Stimulated activated naive CD8-positive, alpha-beta T cell treated with anti-CD3 and anti-CD28 coated beads, Interleukin-15, Interleukin-2, amounts not matched to agents 100 ng/mL and 50 ng/mL, for 24 hours (primary cell): Measurements from ENCODE around the gene PTPRT.

Experiments used
- H3K27ac Mint-ChIP-seq: one replicate; pipeline ENCODE4 v1.8.0; 2021; ENCODE audit warnings: mild to moderate bottlenecking, mixed read lengths
- H3K27me3 Mint-ChIP-seq: one replicate; pipeline ENCODE4 v1.8.0; 2021; ENCODE audit warnings: mixed read lengths
- H3K36me3 Mint-ChIP-seq: one replicate; pipeline ENCODE4 v1.8.0; 2021; ENCODE audit warnings: low read depth, mixed read lengths
- H3K4me1 Mint-ChIP-seq: one replicate; pipeline ENCODE4 v1.8.0; 2021; ENCODE audit warnings: low read depth, mixed read lengths
- H3K4me3 Mint-ChIP-seq: one replicate; pipeline ENCODE4 v1.8.0; 2021; ENCODE audit warnings: mild to moderate bottlenecking, mixed read lengths
- H3K9me3 Mint-ChIP-seq: one replicate; pipeline ENCODE4 v1.8.0; 2021; ENCODE audit warnings: mixed read lengths

Gene PTPRT

GRCh38 chr20:42735539-42735938, 454.2 kb downstream of the PTPRT start:
- H3K27me3 Mint-ChIP-seq, result no peaks in the 10 kb centered on the region
- no peaks in the 10 kb centered on the region for H3K4me1 Mint-ChIP-seq
- no peaks in the 10 kb centered on the region for H3K36me3 Mint-ChIP-seq
- H3K4me3 Mint-ChIP-seq, result no peak overlapping the region
- H3K9me3 Mint-ChIP-seq, result peaks cover 12% of the 10 kb centered on the region
- H3K27ac Mint-ChIP-seq, result no peak overlapping the region

GRCh38 chr20:42734660-42735368, 454.9 kb downstream of the PTPRT start:
- Mint-ChIP-seq H3K27ac (no peak overlapping the region), H3K36me3 (no peaks in the 10 kb centered on the region), H3K27me3 (no peaks in the 10 kb centered on the region), H3K4me1 (no peaks in the 10 kb centered on the region), H3K4me3 (no peak overlapping the region), H3K9me3 (peaks cover 12% of the 10 kb centered on the region)

GRCh38 chr20:42721923-42722322, 467.8 kb downstream of the PTPRT start:
- Mint-ChIP-seq H3K4me1 (no peaks in the 10 kb centered on the region), H3K36me3 (no peaks in the 10 kb centered on the region)

GRCh38 chr20:42714298-42715141, 475.2 kb downstream of the PTPRT start:
- H3K4me1 Mint-ChIP-seq, result no peaks in the 10 kb centered on the region
- H3K27ac Mint-ChIP-seq, result no peak overlapping the region
- H3K36me3 Mint-ChIP-seq, result peaks cover 3% of the 10 kb centered on the region
- peaks cover 14% of the 10 kb centered on the region for H3K9me3 Mint-ChIP-seq
- H3K4me3 Mint-ChIP-seq, result no peak overlapping the region
- H3K27me3 Mint-ChIP-seq, result no peaks in the 10 kb centered on the region

More at GRCh38 chr20:42721923-42722322, 467.8 kb downstream of the PTPRT start:
- Mint-ChIP-seq H3K27me3 (no peaks in the 10 kb centered on the region), H3K4me3 (no peak overlapping the region), H3K27ac (no peak overlapping the region), H3K9me3 (peaks cover 6% of the 10 kb centered on the region)

- no peaks in the 10 kb centered on the region for H3K4me1 Mint-ChIP-seq
- H3K27me3 Mint-ChIP-seq, result no peaks in the 10 kb centered on the region
- no peak overlapping the region for H3K27ac Mint-ChIP-seq
- H3K36me3 Mint-ChIP-seq, result peaks cover 5% of the 10 kb centered on the region
- H3K4me3 Mint-ChIP-seq, result no peak overlapping the region
- peaks cover 13% of the 10 kb centered on the region for H3K9me3 Mint-ChIP-seq
Measured at GRCh38 chr20:42708266-42708665, 481.4 kb downstream of the PTPRT start.

- Mint-ChIP-seq H3K4me1 (no peaks in the 10 kb centered on the region), H3K9me3 (peaks cover 16% of the 10 kb centered on the region), H3K36me3 (peaks cover 5% of the 10 kb centered on the region), H3K27ac (no peak overlapping the region), H3K4me3 (no peak overlapping the region), H3K27me3 (no peaks in the 10 kb centered on the region)
Measured at GRCh38 chr20:42706759-42707158, 482.9 kb downstream of the PTPRT start.

GRCh38 chr20:42705550-42705949, 484.2 kb downstream of the PTPRT start:
- no peaks in the 10 kb centered on the region for H3K27me3 Mint-ChIP-seq
- no peaks in the 10 kb centered on the region for H3K4me1 Mint-ChIP-seq
- H3K27ac Mint-ChIP-seq, result no peak overlapping the region
- H3K4me3 Mint-ChIP-seq, result no peak overlapping the region
- H3K36me3 Mint-ChIP-seq, result peaks cover 5% of the 10 kb centered on the region
- peaks cover 16% of the 10 kb centered on the region for H3K9me3 Mint-ChIP-seq

GRCh38 chr20:42703744-42704143, 486.0 kb downstream of the PTPRT start:
- Mint-ChIP-seq H3K9me3 (peaks cover 8% of the 10 kb centered on the region), H3K4me1 (no peaks in the 10 kb centered on the region), H3K27me3 (no peaks in the 10 kb centered on the region), H3K4me3 (no peak overlapping the region), H3K36me3 (no peaks in the 10 kb centered on the region), H3K27ac (no peak overlapping the region)

GRCh38 chr20:42701948-42702347, 487.8 kb downstream of the PTPRT start:
- Mint-ChIP-seq H3K4me3 (no peak overlapping the region), H3K27ac (no peak overlapping the region), H3K27me3 (no peaks in the 10 kb centered on the region), H3K9me3 (peaks cover 14% of the 10 kb centered on the region), H3K4me1 (no peaks in the 10 kb centered on the region), H3K36me3 (no peaks in the 10 kb centered on the region)

GRCh38 chr20:42700372-42700771, 489.3 kb downstream of the PTPRT start:
- no peak overlapping the region for H3K4me3 Mint-ChIP-seq
- no peaks in the 10 kb centered on the region for H3K4me1 Mint-ChIP-seq
- H3K27ac Mint-ChIP-seq, result no peak overlapping the region
- no peaks in the 10 kb centered on the region for H3K27me3 Mint-ChIP-seq
- peaks cover 14% of the 10 kb centered on the region for H3K9me3 Mint-ChIP-seq
- H3K36me3 Mint-ChIP-seq, result no peaks in the 10 kb centered on the region

- H3K27me3 Mint-ChIP-seq, result no peaks in the 10 kb centered on the region
- no peaks in the 10 kb centered on the region for H3K36me3 Mint-ChIP-seq
- peaks cover 14% of the 10 kb centered on the region for H3K9me3 Mint-ChIP-seq
- H3K4me3 Mint-ChIP-seq, result no peak overlapping the region
- H3K4me1 Mint-ChIP-seq, result no peaks in the 10 kb centered on the region
- no peak overlapping the region for H3K27ac Mint-ChIP-seq
Measured at GRCh38 chr20:42697962-42698361, 491.7 kb downstream of the PTPRT start.

- no peak overlapping the region for H3K27ac Mint-ChIP-seq
- H3K4me1 Mint-ChIP-seq, result no peaks in the 10 kb centered on the region
- no peaks in the 10 kb centered on the region for H3K36me3 Mint-ChIP-seq
- no peak overlapping the region for H3K4me3 Mint-ChIP-seq
- H3K27me3 Mint-ChIP-seq, result no peaks in the 10 kb centered on the region
- H3K9me3 Mint-ChIP-seq, result peaks cover 7% of the 10 kb centered on the region
Measured at GRCh38 chr20:42690842-42691437, 498.8 kb downstream of the PTPRT start.

- Mint-ChIP-seq H3K4me3 (no peak overlapping the region), H3K27ac (no peak overlapping the region), H3K9me3 (peaks cover 7% of the 10 kb centered on the region), H3K36me3 (no peaks in the 10 kb centered on the region), H3K27me3 (no peaks in the 10 kb centered on the region), H3K4me1 (no peaks in the 10 kb centered on the region)
Measured at GRCh38 chr20:42688576-42688975, 501.1 kb downstream of the PTPRT start.

GRCh38 chr20:42686057-42686456, 503.6 kb downstream of the PTPRT start:
- peaks cover 7% of the 10 kb centered on the region for H3K9me3 Mint-ChIP-seq
- H3K4me3 Mint-ChIP-seq, result no peak overlapping the region
- H3K27me3 Mint-ChIP-seq, result no peaks in the 10 kb centered on the region
- H3K36me3 Mint-ChIP-seq, result no peaks in the 10 kb centered on the region
- H3K4me1 Mint-ChIP-seq, result no peaks in the 10 kb centered on the region
- H3K27ac Mint-ChIP-seq, result no peak overlapping the region

- H3K27ac Mint-ChIP-seq, result no peak overlapping the region
- H3K4me3 Mint-ChIP-seq, result no peak overlapping the region
- no peaks in the 10 kb centered on the region for H3K4me1 Mint-ChIP-seq
- H3K36me3 Mint-ChIP-seq, result no peaks in the 10 kb centered on the region
- H3K9me3 Mint-ChIP-seq, result peaks cover 11% of the 10 kb centered on the region
- no peaks in the 10 kb centered on the region for H3K27me3 Mint-ChIP-seq
Measured at GRCh38 chr20:42678895-42679294, 510.8 kb downstream of the PTPRT start.
